ENCODE measurements around the gene NUP42.

NUP42 gene

GRCh38 chr7:23234569-23235296, 52.9 kb downstream of the NUP42 start:
- no peak for DNase-seq (ENCODE audit: low read depth in 3 of 3)

DNA sequence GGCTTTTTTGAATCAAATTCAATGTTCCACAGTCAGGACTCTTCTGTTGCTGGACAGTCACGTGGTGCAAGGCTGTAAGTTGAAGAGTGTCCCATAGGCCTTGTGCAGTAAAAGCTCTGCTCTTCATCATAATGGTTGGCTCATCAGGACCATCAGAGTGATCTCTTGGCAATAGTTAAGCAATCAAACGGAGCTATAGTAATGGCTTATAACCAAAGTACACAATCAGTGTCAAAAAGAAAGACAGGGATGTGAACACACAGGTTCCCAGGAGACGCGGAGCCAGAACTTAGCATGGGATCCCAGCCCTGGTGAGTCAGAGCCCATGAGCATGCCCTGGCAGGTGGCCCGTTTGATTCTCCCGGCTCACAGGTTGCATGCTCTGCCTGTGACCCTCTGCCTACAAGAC, 54.0 kb downstream of the NUP42 start:
- no peak for DNase-seq (ENCODE audit: low read depth in 3 of 3)

GRCh38 chr7:23237000-23237399, 55.2 kb downstream of the NUP42 start:
- no peak for DNase-seq (ENCODE audit: low read depth in 3 of 3)

- DNase-seq (ENCODE audit: low read depth in 3 of 3): no peak
These were observed 57.3 kb downstream of the NUP42 start for GRCh38 chr7:23238983-23239652.

- DNase-seq (ENCODE audit: low read depth in 3 of 3): no peak
These were observed 57.9 kb downstream of the NUP42 start for GRCh38 chr7:23239698-23240097.

GRCh38 chr7:23242321-23242720, 60.5 kb downstream of the NUP42 start:
- DNase-seq (ENCODE audit: low read depth in 3 of 3): no peak

DNA sequence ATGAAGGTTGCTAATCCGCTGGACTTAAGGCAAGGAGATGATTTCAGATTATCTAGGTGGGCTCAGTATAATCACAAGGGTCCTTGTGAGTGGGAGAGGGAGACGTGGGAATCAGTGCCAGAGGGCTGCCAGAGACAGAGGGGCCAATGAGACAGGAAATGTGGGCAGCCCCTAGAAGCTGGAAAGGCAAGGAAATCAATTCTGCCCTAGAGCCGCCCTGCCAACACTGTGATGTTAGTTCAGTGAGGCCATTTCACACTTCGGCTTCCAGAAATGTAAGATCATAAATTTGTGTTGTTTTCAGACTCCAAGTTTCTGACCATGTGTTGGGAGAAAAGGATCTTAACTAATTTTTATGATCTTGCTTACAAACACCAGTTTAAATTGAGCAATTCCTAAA, 61.1 kb downstream of the NUP42 start:
- no peak for DNase-seq (ENCODE audit: low read depth in 3 of 3)

- no peak for DNase-seq (ENCODE audit: low read depth in 3 of 3)
These were observed 64.7 kb downstream of the NUP42 start, which contains the start of gene GPNMB for GRCh38 chr7:23246555-23246954. Gene GPNMB, plus strand, starts transcription at chr7:23246775. Its CDS starts 83 bp downstream, at chr7:23246858.

DNA sequence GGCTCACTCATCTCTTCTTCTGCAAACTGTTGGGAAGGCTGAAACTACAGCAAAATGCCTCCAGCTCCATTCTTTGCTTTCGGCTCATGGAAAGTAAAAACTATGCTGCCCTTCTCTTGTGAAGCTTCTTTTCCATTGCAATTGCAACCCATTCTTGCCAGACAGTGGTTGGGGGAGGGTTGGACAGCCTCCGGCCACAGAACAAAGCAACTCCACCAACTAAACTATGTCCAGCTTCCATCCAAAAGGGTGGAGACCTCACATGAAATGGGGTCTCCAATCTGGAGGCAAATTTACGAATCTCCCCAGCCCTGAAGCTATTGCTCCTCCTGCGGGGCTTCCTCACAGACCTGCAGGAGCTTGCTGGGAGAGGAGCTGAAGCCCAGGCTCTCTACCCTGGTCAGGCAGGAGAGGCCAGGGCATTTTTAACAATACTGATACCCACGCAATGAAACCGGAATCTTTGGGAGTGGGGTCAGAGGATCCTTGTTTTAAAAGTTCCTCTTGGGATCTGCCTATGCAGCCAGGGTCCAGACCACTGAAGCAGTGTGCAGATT, 65.3 kb downstream of the NUP42 start:
- DNase-seq (ENCODE audit: low read depth in 3 of 3): no peak

- no peak for DNase-seq (ENCODE audit: low read depth in 3 of 3)
These were observed 65.9 kb downstream of the NUP42 start for GRCh38 chr7:23247603-23248335.

- DNase-seq (ENCODE audit: low read depth in 3 of 3): no peak
These were observed 67.6 kb downstream of the NUP42 start for GRCh38 chr7:23249486-23249885.
